Stimulated activated CD8-positive, alpha-beta memory T cell treated with anti-CD3 and anti-CD28 coated beads, Interleukin-15, amount 100 ng/mL, for 24 hours (primary cell): Measurements from ENCODE around the gene DLGAP1.
"Not testable (repeated sequence)": the region's sequence is repeated elsewhere in the genome, so short reads cannot be mapped to it uniquely, and the experiment has no call there.

ENCODE experiments used
- DNase-seq: peaks from one replicate; pipeline ENCODE4 v3.0.0-alpha.2; 2020; ENCODE audit warnings: low read depth

DLGAP1 gene

DNA sequence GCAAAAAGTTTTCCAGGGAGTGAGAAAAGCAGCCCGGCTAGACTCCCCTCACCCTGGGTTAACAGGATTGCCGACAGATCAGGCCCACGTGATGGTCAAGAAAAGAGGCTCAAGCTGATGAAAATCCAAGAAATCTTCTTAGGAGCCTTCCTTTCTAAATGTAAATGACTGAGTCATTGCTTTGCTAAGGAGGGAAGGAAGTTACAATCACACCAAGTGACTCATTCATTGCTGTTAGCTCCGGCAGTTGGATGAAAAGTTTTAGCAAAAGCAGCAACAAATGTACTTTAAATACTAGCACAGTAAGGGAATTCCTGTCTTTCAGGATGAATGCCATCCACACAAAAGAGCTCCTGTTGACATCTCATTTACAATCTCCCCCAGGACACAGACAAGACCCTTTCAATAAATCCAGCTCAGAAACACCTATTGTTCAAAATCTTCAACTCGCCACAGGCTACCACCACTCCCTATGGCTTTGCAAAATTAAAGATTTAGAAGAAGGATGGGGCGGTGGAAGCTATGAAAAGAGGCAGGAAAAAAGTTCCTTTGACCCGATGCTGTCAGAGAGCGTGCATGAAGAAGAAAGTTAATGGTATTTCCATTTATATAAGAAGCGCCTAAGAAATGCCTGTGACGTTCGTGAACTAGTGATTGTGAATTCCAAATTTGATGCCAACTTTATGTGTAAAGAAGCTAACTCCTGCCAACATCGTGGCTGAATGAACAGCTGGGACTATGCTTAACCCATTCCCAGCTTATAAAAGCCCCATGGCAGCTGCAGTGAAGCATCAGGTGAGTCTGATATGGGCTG, 851.5 kb downstream of the DLGAP1 start:
- no peak for DNase-seq

GRCh38 chr18:3601106-3601755, 853.9 kb downstream of the DLGAP1 start:
- not testable (repeated sequence) for DNase-seq

DNA sequence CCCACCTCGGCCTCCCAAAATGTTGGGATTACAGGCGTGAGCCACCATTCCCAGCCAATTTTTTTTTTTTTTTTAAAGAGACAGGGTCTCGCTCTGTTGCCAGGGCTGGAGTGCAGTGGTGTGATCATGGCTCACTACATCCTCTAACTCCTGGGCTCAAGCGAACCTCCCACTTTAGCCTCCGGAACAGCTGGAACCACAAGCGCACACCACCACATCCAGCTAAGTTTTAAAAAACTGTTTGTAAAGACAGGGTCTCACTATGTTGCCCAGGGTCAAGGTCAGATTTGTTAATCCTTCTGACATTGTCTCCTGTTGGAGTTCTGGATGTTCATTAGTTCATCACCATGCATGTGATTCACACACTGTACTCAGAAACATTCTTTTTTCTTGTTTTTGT, 855.2 kb downstream of the DLGAP1 start:
- DNase-seq, result no peak

GRCh38 chr18:3599195-3599594, 855.9 kb downstream of the DLGAP1 start:
- DNase-seq, result no peak

DNA sequence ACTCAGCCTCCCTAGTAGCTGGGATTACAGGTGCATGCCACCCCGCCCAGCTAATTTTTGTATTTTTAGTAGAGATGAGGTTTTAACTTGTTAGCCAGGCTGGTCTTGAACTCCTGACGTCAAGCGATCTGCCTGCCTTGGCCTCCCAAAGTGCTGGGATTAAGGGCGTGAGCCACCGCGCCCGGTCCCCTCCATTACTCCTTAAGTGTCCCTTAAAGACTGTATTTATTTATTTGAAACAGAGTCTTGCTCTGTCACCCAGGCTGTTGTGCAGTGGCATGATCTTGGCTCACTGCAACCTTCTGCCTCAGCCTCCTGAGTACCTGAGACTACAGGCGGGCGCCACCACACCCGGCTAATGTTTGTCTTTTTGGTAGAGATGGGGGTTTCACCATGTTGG, 856.5 kb downstream of the DLGAP1 start:
- no peak for DNase-seq

GRCh38 chr18:3597409-3598357, 857.4 kb downstream of the DLGAP1 start:
- no peak for DNase-seq

DNA sequence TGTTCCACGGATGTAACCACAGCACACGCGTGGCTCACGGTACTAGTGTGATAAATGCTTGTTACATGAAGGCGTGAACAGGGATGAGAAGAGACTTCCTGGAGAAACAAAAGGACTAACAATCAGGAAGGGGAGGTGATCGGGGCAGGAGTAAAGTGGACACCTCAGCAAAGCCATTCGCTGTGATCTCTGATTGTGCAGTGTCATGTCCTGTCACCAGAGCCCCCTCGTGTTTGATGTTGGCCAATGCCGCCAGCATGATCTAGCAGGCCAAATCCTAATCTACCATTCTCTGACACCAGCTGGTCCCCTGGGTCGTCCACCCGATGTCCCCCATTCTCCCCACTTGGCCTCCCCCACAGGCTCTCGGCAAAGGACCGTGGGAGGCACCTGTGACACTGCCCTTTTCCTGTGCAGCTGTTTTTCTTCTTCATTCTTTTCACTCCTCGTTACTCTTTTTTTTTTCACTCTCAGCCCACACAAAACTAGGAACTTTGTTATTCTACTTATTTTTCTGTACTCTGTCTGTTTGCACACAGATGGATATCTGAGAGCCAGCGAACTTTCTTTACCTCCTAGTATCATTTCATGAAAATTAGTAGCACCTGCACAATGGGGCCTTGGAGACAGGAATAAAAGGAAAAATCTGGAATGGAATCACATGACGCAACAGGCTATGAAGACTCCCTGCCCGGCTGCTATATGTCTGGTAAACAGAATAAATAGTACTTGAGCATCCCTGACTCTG, 858.3 kb downstream of the DLGAP1 start:
- no peak for DNase-seq

- no peak for DNase-seq
Measured at GRCh38 chr18:3596324-3596636, 858.8 kb downstream of the DLGAP1 start.

- DNase-seq, result no peak
Measured at GRCh38 chr18:3595369-3596273, 859.5 kb downstream of the DLGAP1 start.

DNA sequence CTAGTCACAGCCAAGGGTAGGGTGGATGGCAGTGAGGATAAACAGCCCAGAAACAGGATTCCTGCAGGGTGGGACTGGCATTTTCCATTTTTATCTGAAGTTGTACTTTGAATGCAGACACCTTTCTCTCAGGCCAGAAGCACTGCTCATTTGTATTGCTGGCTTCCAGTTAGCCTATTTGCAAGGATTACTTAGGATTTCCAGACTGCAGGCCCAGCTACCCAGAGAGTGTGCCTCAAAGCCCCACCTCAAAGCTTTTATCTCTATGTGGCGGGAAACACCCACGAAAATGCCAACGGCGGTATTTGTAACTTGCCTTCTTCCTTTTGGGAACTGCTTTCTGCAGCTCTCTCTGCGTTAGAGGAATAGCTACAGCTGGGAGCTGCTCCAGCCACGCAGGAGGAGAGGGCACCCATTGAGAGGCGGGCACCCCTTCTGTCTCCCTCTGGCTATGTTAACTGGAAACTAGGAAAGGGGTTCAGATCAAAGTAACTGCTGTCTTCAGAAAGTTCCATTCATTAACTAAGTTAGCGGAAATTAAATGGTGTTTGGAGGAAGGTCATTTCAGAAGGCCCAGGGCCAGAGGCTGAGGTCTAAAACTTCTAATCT, 860.2 kb downstream of the DLGAP1 start:
- DNase-seq, result no peak

GRCh38 chr18:3593904-3594759, 861.0 kb downstream of the DLGAP1 start:
- peak; percentile 71 for DNase-seq

GRCh38 chr18:3593381-3593903, 861.7 kb downstream of the DLGAP1 start:
- DNase-seq, result no peak

DNA sequence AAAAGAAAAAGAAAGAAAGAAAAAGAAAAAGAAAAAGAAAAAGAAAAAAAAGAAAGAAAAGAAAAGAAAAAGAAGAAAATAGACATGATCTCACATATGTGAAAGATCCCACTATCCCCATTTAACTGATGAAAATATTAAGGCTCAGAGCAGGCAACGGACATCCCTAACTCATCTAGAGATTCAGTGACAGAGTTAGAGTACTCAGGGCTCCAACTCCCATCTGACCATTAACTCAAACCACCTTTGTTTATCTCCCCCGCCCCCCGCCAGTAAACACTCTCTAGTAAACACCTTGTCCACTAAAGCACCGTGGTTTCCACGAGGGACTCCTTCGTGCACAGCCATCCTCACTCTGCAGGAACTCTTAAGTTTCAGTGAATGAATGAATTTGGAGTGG, 862.2 kb downstream of the DLGAP1 start:
- no peak for DNase-seq

- DNase-seq, result no peak
Measured at GRCh38 chr18:3590096-3590630, 864.9 kb downstream of the DLGAP1 start.

GRCh38 chr18:3585656-3586509, 869.2 kb downstream of the DLGAP1 start:
- DNase-seq, result no peak

GRCh38 chr18:3584897-3585460, 870.1 kb downstream of the DLGAP1 start:
- no peak for DNase-seq

DNA sequence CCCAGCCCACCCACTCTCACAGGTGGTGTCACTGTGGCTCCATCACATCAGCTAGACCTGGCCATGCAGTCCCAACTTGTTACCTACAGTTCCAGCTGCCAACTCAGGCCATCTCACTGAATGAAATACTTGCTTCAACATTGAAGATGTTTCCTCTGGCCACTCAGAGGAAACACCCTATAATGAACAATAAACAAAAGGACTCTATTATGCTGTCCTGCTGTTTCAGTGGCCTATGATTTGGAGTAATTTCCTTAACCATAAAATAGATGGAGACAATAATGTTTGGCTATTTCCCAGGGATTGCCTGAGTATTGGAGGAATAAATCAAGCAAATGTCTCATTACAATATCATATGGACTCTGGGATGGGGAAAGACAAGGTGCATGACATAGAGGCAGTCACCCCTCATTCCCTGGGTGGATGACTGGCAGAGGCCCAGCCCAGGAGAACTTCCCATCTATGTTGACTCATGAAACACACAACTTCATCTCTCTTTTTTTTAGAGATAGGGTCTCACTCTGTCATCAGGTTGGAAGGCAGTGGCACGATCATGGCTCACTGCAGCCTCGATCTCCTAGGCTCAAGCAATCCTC, 870.7 kb downstream of the DLGAP1 start:
- no peak for DNase-seq
